GM18526 (cell line): ENCODE data around the gene GMDS.

Experiments
- POLR2A ChIP-seq: IDR thresholded peaks from 3 replicates; pipeline ENCODE4 v1.6.1; 2011; ENCODE audit not compliant: insufficient read length; ENCODE audit errors: extremely low read depth

GMDS gene

DNA sequence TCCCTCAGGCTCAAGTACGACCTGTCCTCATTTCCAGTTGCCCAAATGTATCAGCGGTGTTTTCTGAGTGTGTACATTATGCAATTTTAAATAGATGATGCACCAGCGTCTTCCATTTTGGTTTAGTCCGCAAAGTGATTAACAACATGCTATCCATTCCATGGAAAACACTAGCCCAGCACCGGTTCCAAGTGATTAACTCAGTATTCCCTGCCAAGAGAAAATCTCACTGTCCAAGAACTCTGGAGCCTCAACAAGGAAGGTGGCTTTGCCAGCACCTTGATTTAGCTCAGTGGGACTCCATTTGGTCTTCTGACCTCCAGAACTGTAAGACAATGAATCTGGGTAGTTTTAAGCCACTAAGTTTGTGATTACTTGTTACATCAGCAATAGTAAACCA, 528.5 kb downstream of the GMDS start:
- TF ChIP-seq POLR2A = no peak

DNA sequence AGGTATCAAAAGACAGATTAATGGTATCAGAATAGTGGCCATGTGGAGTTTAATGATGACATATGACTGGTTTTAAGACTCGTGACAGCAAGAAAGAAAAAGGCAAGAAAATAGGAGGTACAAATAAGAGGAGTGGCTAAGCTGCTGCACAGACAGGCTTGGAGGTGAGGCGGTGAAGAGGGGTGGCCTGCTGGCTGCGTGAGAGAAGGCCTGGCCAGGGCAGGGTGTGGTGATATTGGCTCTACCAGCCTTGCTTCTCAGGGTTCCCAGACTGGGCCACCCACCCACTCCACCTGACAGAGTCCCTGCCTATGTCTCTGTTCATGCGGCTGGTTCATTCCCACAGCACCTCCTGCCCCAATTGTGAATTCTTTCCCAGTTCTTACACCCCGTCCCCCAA, 529.0 kb downstream of the GMDS start:
- no peak for TF ChIP-seq POLR2A

DNA sequence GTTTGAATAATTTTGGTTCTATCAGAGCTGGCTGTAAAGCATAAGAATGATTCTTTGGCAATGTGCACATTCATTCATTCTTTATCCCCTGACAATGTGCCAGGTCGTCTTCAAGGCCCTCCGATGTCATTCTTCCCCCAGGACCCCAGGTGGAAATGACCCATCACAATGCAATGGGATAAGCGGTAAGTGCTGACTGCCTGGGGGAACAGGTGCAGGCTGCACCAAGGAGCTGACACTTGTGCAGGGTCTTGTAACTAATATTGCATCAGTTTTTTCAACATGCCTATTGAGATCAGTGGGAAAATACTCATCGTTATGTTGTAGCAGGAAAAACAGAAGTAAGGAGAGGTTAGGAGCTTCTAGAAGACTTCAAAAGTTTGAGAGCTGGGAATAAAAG, 530.1 kb downstream of the GMDS start:
- no peak for TF ChIP-seq POLR2A

DNA sequence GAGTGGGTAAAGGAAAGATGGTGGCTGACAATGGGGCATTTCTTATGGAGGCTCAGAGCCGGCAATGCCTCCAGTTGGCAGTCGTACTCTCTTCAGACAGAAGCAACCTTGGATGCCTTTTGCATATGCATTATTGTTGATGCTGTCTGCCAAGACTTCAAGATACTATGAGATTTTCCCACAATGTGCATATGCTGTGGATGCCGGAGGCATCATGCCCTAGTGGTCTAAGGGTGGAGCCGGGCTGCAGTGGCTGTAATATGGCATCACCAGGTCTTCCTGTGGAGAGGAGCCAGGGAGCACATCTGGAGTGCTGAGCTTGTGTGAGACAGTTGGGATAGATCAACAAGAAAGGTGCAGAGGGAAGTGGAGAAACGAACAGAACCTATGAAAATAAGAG, 530.8 kb downstream of the GMDS start:
- no peak for TF ChIP-seq POLR2A

- TF ChIP-seq POLR2A = no peak
These were observed 532.3 kb downstream of the GMDS start for GRCh38 chr6:1713016-1713600.

DNA sequence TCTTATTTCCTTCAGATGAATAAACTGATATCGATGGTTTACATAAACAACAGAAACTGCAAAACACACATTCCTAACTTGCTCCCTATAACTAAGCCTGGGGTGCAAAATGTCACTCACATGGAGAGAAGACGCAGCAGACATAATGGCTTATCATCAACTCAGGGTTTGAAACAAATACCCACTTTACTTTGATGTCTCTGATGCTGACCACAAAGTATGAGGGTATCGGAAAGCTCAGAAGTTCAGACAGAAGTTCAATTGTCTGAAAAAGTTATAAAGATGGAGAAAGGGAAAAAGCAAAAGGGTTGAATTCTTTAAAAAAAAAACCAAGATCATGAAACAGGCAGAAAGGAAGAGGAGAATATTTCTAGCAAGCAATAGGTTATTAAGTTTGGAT, 533.0 kb downstream of the GMDS start:
- TF ChIP-seq POLR2A = no peak

- no peak for TF ChIP-seq POLR2A
These were observed 534.3 kb downstream of the GMDS start for GRCh38 chr6:1711136-1711535.

GRCh38 chr6:1709234-1709641, 536.2 kb downstream of the GMDS start:
- TF ChIP-seq POLR2A = no peak

- TF ChIP-seq POLR2A = no peak
These were observed 536.6 kb downstream of the GMDS start for GRCh38 chr6:1708820-1709219.

DNA sequence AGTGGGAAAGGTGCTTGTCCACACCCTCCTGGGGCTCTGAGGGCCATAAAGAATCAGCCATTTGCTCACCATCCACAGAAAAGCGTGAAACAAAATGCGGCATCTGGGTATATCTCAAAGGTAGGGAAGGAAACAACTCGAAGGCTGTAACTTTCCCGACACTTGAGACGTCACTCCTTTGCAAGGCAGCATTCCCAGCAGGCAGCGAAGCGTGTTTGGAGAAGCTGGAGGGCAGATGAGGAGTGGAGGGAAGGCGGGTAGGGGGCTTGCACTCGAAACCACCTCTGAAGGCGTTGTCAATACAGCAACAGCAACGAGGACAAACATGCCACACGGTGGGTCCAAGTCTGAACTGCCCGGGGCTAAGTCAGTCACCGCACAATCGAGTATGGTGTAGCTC, 537.3 kb downstream of the GMDS start:
- TF ChIP-seq POLR2A = no peak

DNA sequence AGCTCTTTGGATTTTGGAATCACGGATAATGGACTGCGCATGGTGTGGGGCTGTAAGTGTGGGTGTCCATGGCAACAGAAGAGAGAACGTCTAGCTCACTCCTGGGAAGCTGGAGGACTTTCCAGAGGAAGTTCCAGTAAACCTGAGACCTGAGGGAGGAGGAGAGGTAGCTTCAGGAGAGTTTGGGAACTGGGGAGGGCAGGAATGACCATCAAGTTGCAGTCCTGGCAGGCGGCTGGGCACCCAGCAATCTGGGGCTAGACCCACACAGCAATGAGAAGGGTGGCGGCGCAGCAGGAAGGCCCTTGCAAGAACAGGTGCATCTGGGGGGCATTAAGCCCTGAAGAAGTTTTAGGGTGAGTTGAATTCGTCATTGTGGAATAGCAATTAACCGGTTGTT, 539.8 kb downstream of the GMDS start:
- TF ChIP-seq POLR2A = no peak

DNA sequence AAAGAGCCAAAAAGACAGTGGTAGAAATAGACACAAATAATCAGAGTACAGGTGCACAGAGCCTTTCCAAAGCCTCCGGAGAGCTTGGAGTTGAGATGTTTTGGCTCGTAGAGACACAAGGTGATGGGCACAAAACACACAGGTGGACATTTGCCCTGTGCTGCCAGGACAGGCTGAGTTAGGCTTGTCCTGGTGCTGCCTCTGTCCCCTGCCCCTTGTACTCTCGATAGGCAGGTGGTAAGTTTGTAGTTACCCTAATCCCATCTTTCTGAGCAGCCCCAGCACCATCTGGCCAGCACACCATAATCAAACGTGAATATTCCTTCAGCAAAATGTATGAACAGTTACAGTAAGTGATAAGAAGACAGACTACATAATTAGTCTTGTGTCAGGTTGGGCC, 540.2 kb downstream of the GMDS start:
- TF ChIP-seq POLR2A = no peak

GRCh38 chr6:1704711-1705110, 540.7 kb downstream of the GMDS start:
- TF ChIP-seq POLR2A = no peak

- no peak for TF ChIP-seq POLR2A
These were observed 541.5 kb downstream of the GMDS start for GRCh38 chr6:1703923-1704322.

DNA sequence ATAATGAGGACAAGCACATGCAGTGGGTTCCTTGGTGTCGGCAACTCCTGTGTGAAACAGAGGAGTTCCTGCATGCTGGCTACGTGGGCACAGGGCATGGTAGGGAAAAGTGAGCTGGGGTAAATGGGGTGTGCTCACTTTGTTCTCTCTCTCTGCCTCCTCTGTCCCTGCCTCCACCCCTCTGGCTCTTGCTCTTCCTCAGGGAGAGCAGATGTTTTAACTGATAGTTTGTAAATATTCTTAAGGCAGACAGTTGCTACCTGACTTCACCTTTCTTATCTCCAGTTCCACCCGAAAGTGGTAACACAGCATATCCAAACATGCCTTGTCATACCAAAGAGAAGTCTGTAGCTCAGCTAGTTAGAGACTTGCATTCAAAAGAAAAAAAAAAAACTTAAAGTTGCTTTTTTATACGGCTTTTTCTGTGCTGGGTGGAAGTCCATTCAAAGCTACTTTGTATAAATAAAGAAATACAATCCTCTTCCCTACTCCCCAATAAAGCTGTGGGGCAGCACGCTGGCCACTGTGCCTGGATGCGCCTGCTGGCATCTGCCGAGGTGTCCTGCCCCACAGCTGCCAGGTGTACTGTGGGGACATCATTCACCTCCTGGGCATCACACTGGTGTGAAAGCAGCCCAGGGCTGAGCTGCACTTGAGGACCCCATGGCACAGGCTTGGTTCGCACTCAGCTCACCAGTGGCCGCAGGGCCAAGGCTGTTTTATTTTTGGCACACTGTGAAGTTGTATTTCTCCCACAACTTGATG, 542.1 kb downstream of the GMDS start:
- no peak for TF ChIP-seq POLR2A

DNA sequence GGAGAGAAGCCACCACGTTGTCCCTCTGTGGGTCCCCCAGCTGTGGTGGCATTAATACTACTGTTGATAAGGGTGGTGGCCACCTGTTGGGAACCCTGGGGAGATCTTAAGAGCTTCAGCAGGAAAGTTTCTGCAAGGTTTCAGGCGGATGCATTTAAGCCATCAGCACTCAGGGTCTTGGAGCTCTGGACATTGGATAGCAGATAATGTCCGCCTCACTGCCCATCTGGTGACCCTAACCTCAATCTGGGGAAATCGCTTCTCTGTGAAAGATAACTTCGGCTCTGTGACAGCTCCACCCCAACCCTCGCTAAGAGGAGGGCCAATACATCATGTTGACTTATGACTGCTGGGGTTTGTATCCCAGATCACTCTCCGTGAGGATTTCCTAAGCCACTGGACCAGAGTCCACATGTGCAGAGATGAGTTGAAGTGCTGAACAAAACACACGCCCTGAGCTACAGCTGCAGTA, 542.8 kb downstream of the GMDS start:
- no peak for TF ChIP-seq POLR2A
